ENCODE measurements around the gene BTRC. TPM values are rescaled to one million over a fixed set of nuclear protein-coding genes. Genes with fewer than 3 reads are reported as not detected.

The BTRC gene
- total RNA-seq, 2 experiments from 2014 or later, result 14.4 to 15.5 TPM

DNA sequence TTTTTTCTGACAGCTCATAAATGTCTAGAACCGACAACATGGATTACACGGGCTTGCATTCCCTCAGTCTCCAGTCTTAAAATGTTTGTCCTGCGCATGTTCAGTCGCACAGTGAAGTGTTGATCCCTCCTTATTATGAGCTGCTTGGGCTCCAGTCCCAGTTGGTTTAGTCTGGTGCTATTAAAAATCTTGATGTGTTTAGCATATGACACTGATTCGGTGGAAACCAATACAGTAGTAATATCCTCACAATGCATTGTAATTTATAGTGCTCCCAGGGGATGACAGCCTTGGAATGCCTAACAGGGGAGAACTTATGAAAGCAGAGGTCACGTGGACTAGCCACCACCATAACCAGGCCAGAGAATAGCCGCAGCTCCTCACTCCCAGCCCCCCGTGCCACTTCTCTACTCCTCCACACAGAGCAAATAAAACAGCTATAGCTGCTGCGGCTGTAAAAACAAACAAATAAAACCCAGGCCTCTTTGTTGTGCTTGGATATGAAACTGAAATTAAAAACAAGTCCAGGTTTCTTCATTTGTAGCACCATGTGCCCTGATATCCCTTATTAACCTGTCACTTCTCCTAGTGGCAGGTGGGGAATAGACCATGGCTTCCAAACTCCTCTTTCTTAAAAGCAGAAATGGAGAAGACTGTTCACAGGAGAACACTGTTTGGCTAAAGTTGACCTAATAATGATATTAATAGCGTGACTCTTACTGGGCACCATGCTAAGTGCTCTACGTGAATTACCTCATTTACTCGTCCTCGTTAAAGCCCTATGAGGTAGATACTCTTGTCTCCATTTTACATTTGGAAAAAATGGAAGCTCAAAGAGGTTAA is 241.8 kb downstream of the BTRC start:
- Mint-ChIP-seq H3K4me3 (no peak overlapping the region), H3K27ac (no peak overlapping the region), H3K27me3 (peaks cover 5% of the 10 kb centered on the region), H3K36me3 (ENCODE audit: low read depth) (no peaks in the 10 kb centered on the region), H3K9me3 (no peaks in the 10 kb centered on the region), H3K4me1 (no peaks in the 10 kb centered on the region)
- POLR2A ChIA-PET, result no interaction called here
- no peak for DNase-seq
- CTCF ChIA-PET, result interaction anchor here (1.0 to 2.2 kb wide), 4 partner anchors 7 to 185 kb away, joined by 3 to 8 read pairs (median 4); no protein-coding TSS in a partner anchor

DNA sequence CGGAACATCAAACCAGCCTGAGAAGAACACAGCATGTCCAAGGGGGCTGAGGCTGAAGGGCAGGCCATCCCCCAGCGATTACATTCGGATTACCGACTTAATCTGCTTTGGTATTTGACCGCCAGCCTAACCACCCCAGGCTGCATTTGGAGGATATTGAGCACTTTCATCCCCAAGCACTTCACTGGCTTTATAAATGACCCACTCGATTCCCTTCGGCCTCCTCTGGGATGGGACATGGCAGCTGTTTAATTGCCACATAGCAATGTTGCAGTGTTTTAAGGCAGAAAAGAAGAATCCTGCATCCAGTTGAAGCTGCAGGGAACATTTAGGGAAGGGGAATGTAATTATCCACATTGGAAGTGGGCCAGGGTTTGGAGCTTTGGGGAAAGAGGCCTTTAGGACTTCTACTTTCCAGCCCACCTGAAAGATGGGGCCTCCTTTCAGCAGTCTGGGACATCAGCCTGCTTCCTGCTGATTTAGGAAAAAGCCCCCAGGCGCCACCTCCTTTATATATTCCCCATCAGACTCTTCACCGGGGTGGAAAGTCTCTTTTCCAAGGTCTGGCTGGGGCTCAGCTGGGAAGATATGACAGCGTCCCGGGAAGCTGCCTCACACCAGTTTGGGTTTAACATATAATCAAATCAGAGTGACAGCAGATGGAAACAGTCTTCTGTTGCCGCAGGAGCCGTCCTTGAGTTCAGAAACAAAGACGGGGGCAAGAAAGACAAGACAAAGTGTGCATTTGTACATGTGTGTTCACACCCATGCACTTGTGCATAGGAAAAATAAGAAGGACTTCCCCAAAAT is 243.3 kb downstream of the BTRC start:
- Mint-ChIP-seq H3K36me3 (ENCODE audit: low read depth) (no peaks in the 10 kb centered on the region), H3K4me3 (no peak overlapping the region), H3K27ac (no peak overlapping the region), H3K9me3 (no peaks in the 10 kb centered on the region), H3K4me1 (no peaks in the 10 kb centered on the region), H3K27me3 (peaks cover 5% of the 10 kb centered on the region)
- CTCF ChIA-PET, result interaction anchor here (0.7 to 1.5 kb wide), 4 partner anchors 108 to 184 kb away, joined by 3 to 5 read pairs (median 4); no protein-coding TSS in a partner anchor
- POLR2A ChIA-PET, result interaction anchor here (1.3 to 1.4 kb wide), 2 partner anchors 8 to 10 kb away, joined by 3 read pairs; no protein-coding TSS in a partner anchor
- DNase-seq, result no peak

DNA sequence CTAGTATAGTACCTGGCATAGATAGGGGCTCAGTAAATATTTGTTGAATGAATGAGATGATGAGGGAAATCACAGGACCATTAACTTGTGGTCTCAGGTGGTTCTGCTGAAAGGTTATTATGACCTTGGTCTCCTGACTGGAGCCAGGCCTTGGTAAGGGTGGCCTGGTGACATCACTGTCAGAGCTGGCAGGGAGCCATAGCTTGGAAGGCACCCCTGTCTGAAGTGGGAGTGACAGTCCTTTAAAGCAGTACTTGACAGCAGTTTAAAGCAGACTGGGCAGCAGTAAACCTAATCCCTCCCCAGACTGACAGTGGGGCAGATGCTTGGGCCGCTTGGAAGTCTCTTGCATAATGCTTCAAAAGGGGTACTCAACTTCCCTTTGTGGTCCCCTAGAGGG is 247.6 kb downstream of the BTRC start:
- H3K4me1 Mint-ChIP-seq, result no peaks in the 10 kb centered on the region

DNA sequence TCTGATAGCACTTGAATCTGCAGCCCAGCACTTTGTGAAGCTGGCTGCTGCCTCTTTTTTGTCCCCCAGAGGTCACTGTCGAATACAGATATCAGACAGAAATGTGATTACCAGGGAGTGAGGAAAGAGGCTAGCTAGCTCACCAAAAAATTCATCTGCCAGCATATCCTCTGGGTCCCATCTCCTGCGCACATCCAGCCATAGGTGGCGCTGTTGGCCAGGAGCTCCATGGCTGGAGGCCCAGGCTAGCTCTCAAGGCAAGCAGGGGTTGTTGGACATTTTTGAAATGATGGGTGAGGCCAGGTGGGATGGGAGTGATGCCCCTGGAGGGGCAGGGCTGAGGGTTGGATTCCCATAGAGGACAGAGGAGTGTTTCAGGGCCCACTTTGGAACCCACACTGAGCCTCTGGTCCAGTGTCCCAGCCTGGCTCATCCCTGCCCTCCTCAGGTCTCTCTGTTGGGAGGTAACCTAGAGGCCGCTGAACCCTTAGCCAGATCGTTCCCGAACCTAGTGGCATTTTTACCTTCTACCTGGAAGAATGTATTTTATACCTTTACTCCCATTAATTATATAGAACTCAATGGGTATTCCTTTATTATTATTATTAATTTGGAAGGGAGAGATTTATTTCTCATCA is 248.9 kb downstream of the BTRC start:
- peaks cover 3% of the 10 kb centered on the region for H3K36me3 Mint-ChIP-seq (ENCODE audit: low read depth)
- ChIA-PET POLR2A (interaction anchor here (0.9 to 1.7 kb wide), 5 partner anchors 15 to 181 kb away, joined by 3 to 8 read pairs (median 3); partner anchors contain the start of genes DPCD and POLL), CTCF (interaction anchor here (0.5 to 8.2 kb wide), 44 partner anchors 8 to 779 kb away, joined by 3 to 140 read pairs (median 4); partner anchors contain the start of genes DPCD, NPM3 and POLL)
- peak; percentile 81 for DNase-seq
- H3K9me3 Mint-ChIP-seq, result no peaks in the 10 kb centered on the region
- no peak overlapping the region for H3K4me3 Mint-ChIP-seq
- no peaks in the 10 kb centered on the region for H3K27me3 Mint-ChIP-seq
- H3K4me1 Mint-ChIP-seq, result no peaks in the 10 kb centered on the region
- H3K27ac Mint-ChIP-seq, result no peak overlapping the region

More for the DNA sequence above, 247.6 kb downstream of the BTRC start:
- Mint-ChIP-seq H3K27me3 (no peaks in the 10 kb centered on the region), H3K36me3 (ENCODE audit: low read depth) (peaks cover 3% of the 10 kb centered on the region), H3K4me3 (no peak overlapping the region), H3K27ac (no peak overlapping the region), H3K9me3 (no peaks in the 10 kb centered on the region)
- POLR2A ChIA-PET, result interaction anchor here (1.7 kb wide), 1 partner anchor 179 kb away, joined by 8 read pairs; no protein-coding TSS in a partner anchor
- DNase-seq, result no peak
- CTCF ChIA-PET, result interaction anchor here (0.6 to 8.2 kb wide), 6 partner anchors 9 to 280 kb away, joined by 3 to 140 read pairs (median 7); partner anchors contain the start of genes DPCD, NPM3 and POLL

Other genes starting within 250 kb of the BTRC start
- gene TLX1, start 222.9 kb upstream of the BTRC start, total RNA-seq, result not detected
- gene LBX1, start 124.7 kb upstream of the BTRC start, total RNA-seq, result not detected
- 10 to 100 TPM; 31.9 to 35.9 TPM for gene POLL, start 234.1 kb downstream of the BTRC start, total RNA-seq
- gene DPCD, start 234.2 kb downstream of the BTRC start, total RNA-seq, result 1 to 10 TPM; 4.1 to 5.2 TPM

Data from activated CD4-positive, alpha-beta memory T cell treated with anti-CD3 and anti-CD28 coated beads, Interleukin-2, amount 10 ng/mL, durations not matched to agents 7 days and 5 days (primary cell).